HL-60 (cell line): Measurements from ENCODE around the gene CXCL14.

Experiments used
- DNase-seq, 2 experiments: peaks; one replicate each; pipeline ENCODE4 v3.0.0-alpha.2; 2010 to 2020; ENCODE audit warnings: low read depth in 1 of 2, low spot score in 1 of 2
- H3K27ac ChIP-seq: fragments of 250-450 bp; sonication (Bioruptor Pico); replicated peaks from 2 replicates; pipeline ENCODE4 v1.5.1; 2020; ENCODE audit warnings: mild to moderate bottlenecking, moderate library complexity
- H3K27me3 ChIP-seq: fragments of 250-450 bp; sonication (Bioruptor Pico); 2 replicates; pipeline ENCODE4 v1.5.1; 2021; ENCODE audit warnings: mild to moderate bottlenecking, moderate library complexity; ENCODE audit not compliant: insufficient read depth, poor library complexity, severe bottlenecking
- H3K4me3 ChIP-seq: replicated peaks from 2 replicates; pipeline ENCODE4 v1.5.1; 2011; ENCODE audit warnings: mild to moderate bottlenecking, control low read depth, low read length; ENCODE audit not compliant: insufficient read depth
- GABPA ChIP-seq: IDR thresholded peaks from 2 replicates; pipeline ENCODE4 v1.6.1; 2012; ENCODE audit warnings: low read depth
- POLR2AphosphoS5 ChIP-seq: IDR thresholded peaks from 2 replicates; pipeline ENCODE4 v1.6.1; 2012; ENCODE audit warnings: low read depth
- REST ChIP-seq: IDR thresholded peaks from 2 replicates; pipeline ENCODE4 v1.6.1; 2012; ENCODE audit warnings: low read depth; ENCODE audit not compliant: insufficient replicate concordance
- SPI1 ChIP-seq: IDR thresholded peaks from 2 replicates; pipeline ENCODE4 v1.6.1; 2012; ENCODE audit warnings: low read depth, mild to moderate bottlenecking, borderline replicate concordance
- TF ChIP-seq, protein P1 (sequence below): IDR thresholded peaks from one replicate; pipeline ENCODE4 v1.5.1; 2011; ENCODE audit warnings: low read length, control low read depth, inconsistent platforms; ENCODE audit not compliant: insufficient read depth

Gene CXCL14

GRCh38 chr5:135600152-135600570 lies 21.4 kb upstream of the CXCL14 start:
- Histone ChIP-seq H3K27ac (no peak overlapping the region), H3K4me3 (no peak overlapping the region), H3K27me3 (no peaks in the 10 kb centered on the region)
- DNase-seq = no peak
- TF ChIP-seq POLR2AphosphoS5 (no peak), GABPA (no peak), SPI1 (no peak), REST (no peak)
- TF ChIP-seq, protein P1, sequence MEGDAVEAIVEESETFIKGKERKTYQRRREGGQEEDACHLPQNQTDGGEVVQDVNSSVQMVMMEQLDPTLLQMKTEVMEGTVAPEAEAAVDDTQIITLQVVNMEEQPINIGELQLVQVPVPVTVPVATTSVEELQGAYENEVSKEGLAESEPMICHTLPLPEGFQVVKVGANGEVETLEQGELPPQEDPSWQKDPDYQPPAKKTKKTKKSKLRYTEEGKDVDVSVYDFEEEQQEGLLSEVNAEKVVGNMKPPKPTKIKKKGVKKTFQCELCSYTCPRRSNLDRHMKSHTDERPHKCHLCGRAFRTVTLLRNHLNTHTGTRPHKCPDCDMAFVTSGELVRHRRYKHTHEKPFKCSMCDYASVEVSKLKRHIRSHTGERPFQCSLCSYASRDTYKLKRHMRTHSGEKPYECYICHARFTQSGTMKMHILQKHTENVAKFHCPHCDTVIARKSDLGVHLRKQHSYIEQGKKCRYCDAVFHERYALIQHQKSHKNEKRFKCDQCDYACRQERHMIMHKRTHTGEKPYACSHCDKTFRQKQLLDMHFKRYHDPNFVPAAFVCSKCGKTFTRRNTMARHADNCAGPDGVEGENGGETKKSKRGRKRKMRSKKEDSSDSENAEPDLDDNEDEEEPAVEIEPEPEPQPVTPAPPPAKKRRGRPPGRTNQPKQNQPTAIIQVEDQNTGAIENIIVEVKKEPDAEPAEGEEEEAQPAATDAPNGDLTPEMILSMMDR = no peak

DNA sequence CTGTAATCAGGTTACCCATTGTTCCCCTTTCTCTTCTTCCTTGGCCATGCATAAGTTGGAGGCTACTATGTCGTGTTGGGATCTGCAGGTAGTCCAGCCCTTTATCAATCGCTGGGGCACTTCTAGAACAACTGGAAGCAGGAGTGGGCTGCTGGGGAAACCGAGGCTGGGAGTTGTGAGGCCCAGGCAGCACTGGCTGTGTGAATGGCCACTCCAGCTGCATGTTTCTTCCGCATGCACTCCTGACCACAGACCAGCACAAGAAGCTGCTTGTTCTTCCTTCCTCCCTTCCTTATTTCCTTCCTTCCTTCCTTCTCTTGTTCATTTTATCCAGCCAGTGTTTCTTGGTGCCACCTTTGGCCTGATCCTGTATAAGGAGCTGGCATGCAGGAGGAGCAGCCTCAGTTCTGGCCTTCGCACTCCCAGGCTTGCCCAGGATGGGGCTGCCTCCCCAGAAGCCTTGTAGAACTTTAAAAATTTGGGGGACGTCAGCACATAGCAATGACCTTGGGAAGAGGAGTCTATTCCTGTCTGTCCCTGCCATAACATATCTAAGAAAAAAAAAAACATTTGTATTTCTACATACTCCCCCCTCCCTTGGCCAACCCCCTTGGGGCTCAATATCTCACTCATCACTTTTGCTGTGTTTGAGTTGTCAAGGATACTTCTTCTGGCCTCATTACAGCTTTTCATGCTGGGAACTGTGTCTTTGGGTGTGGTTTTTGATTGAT lies 20.8 kb upstream of the CXCL14 start:
- H3K27me3 ChIP-seq = no peaks in the 10 kb centered on the region
- TF ChIP-seq, protein P1 = no peak
- TF ChIP-seq POLR2AphosphoS5 (no peak), SPI1 (no peak), GABPA (no peak), REST (no peak)
- DNase-seq = no peak
- H3K4me3 ChIP-seq = no peak overlapping the region
- H3K27ac ChIP-seq = no peak overlapping the region

DNA sequence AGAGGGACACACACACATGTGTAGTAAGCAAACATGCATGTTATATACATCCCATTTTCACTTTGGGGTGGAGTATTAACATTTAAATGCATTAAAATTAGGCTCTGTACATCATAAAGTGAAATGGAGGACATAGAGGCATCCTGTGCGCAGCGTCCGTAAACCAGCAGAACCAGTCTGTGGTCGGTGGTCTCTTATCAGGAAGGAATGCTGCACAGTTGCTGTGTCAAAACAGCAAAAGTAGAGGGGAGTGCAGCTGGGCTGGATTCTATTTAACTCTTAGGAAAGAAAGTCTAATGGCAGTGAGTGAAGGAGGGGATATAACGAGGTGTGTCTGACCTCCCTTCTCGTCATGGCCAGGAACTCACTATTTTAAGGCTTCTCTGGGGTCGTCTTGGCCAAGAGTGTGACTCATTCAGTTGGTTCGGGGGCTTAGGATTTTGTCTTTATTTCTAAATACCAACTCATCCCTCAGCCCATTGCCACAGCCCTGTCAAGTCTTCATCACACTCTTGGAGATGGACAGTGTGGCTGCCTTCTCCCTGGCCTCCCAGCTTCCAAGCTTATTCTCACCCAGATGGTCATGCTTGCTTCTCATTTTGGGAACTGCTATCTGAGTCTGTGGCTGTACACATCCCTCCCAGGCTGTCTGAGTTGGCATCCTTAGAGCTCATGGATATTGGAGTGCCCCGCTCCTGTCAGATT lies 20.1 kb upstream of the CXCL14 start:
- no peak overlapping the region for H3K4me3 ChIP-seq
- H3K27me3 ChIP-seq = no peaks in the 10 kb centered on the region
- DNase-seq = no peak
- TF ChIP-seq SPI1 (no peak), GABPA (no peak), POLR2AphosphoS5 (no peak), REST (no peak)
- TF ChIP-seq, protein P1 = no peak
- no peak overlapping the region for H3K27ac ChIP-seq
